ENCODE measurements around the gene C5orf63.

Gene C5orf63

GRCh38 chr5:127074466-127074865, 1.2 kb upstream of the C5orf63 start:
- Histone ChIP-seq H3K4me3 (ENCODE audit: low read length in 2 of 2) (no peak overlapping the region), H3K9me3 (ENCODE audit: control insufficient read depth in 2 of 2, low read length in 2 of 2) (no peaks in the 10 kb centered on the region), H3K36me3 (ENCODE audit: control insufficient read depth in 2 of 2, insufficient read depth in 2 of 2, low read length in 2 of 2) (no peaks in the 10 kb centered on the region), H3K4me1 (ENCODE audit: control insufficient read depth, insufficient read depth, low read length) (no peaks in the 10 kb centered on the region), H3K9ac (ENCODE audit: low read length in 2 of 2) (no peak overlapping the region), H3K27me3 (ENCODE audit: control insufficient read depth in 1 of 2, insufficient read depth in 2 of 2, low read length in 2 of 2) (no peaks in the 10 kb centered on the region), H3K27ac (ENCODE audit: low read length) (no peak overlapping the region)

- no peaks in the 10 kb centered on the region for H3K4me1 ChIP-seq (ENCODE audit: control insufficient read depth, insufficient read depth, low read length)
- no peak overlapping the region for H3K27ac ChIP-seq (ENCODE audit: low read length)
- no peak overlapping the region for H3K9ac ChIP-seq (ENCODE audit: low read length in 2 of 2)
- H3K27me3 ChIP-seq (ENCODE audit: control insufficient read depth in 1 of 2, insufficient read depth in 2 of 2, low read length in 2 of 2), result no peaks in the 10 kb centered on the region
- H3K36me3 ChIP-seq (ENCODE audit: control insufficient read depth in 2 of 2, insufficient read depth in 2 of 2, low read length in 2 of 2), result peaks cover 0 to 2% of the 10 kb centered on the region in 2 donors
- no peak overlapping the region for H3K4me3 ChIP-seq (ENCODE audit: low read length in 2 of 2)
- no peaks in the 10 kb centered on the region for H3K9me3 ChIP-seq (ENCODE audit: control insufficient read depth in 2 of 2, low read length in 2 of 2)
Measured at GRCh38 chr5:127070243-127070642, 3.1 kb downstream of the C5orf63 start.

GRCh38 chr5:127068493-127069214, 4.6 kb downstream of the C5orf63 start:
- Histone ChIP-seq H3K4me1 (ENCODE audit: control insufficient read depth, insufficient read depth, low read length) (no peaks in the 10 kb centered on the region), H3K27me3 (ENCODE audit: control insufficient read depth in 1 of 2, insufficient read depth in 2 of 2, low read length in 2 of 2) (no peaks in the 10 kb centered on the region), H3K9ac (ENCODE audit: low read length in 2 of 2) (no peak overlapping the region), H3K27ac (ENCODE audit: low read length) (no peak overlapping the region), H3K36me3 (ENCODE audit: control insufficient read depth in 2 of 2, insufficient read depth in 2 of 2, low read length in 2 of 2) (peaks cover 0 to 2% of the 10 kb centered on the region in 2 donors), H3K9me3 (ENCODE audit: control insufficient read depth in 2 of 2, low read length in 2 of 2) (no peaks in the 10 kb centered on the region), H3K4me3 (ENCODE audit: low read length in 2 of 2) (no peak overlapping the region)

- no peak overlapping the region for H3K27ac ChIP-seq (ENCODE audit: low read length)
- peaks cover 0 to 2% of the 10 kb centered on the region in 2 donors for H3K36me3 ChIP-seq (ENCODE audit: control insufficient read depth in 2 of 2, insufficient read depth in 2 of 2, low read length in 2 of 2)
- no peaks in the 10 kb centered on the region for H3K27me3 ChIP-seq (ENCODE audit: control insufficient read depth in 1 of 2, insufficient read depth in 2 of 2, low read length in 2 of 2)
- H3K4me3 ChIP-seq (ENCODE audit: low read length in 2 of 2), result no peak overlapping the region
- H3K9ac ChIP-seq (ENCODE audit: low read length in 2 of 2), result no peak overlapping the region
- no peaks in the 10 kb centered on the region for H3K4me1 ChIP-seq (ENCODE audit: control insufficient read depth, insufficient read depth, low read length)
- H3K9me3 ChIP-seq (ENCODE audit: control insufficient read depth in 2 of 2, low read length in 2 of 2), result no peaks in the 10 kb centered on the region
Measured at GRCh38 chr5:127066721-127067120, 6.6 kb downstream of the C5orf63 start.

GRCh38 chr5:127064253-127064840, 9.0 kb downstream of the C5orf63 start:
- Histone ChIP-seq H3K36me3 (ENCODE audit: control insufficient read depth in 2 of 2, insufficient read depth in 2 of 2, low read length in 2 of 2) (peaks cover 0 to 2% of the 10 kb centered on the region in 2 donors), H3K9me3 (ENCODE audit: control insufficient read depth in 2 of 2, low read length in 2 of 2) (no peaks in the 10 kb centered on the region), H3K9ac (ENCODE audit: low read length in 2 of 2) (no peak overlapping the region), H3K4me3 (ENCODE audit: low read length in 2 of 2) (no peak overlapping the region), H3K27ac (ENCODE audit: low read length) (no peak overlapping the region), H3K27me3 (ENCODE audit: control insufficient read depth in 1 of 2, insufficient read depth in 2 of 2, low read length in 2 of 2) (no peaks in the 10 kb centered on the region), H3K4me1 (ENCODE audit: control insufficient read depth, insufficient read depth, low read length) (no peaks in the 10 kb centered on the region)

GRCh38 chr5:127063257-127063913, 9.9 kb downstream of the C5orf63 start:
- H3K9ac ChIP-seq (ENCODE audit: low read length in 2 of 2), result no peak overlapping the region
- no peak overlapping the region for H3K27ac ChIP-seq (ENCODE audit: low read length)
- H3K36me3 ChIP-seq (ENCODE audit: control insufficient read depth in 2 of 2, insufficient read depth in 2 of 2, low read length in 2 of 2), result peaks cover 0 to 2% of the 10 kb centered on the region in 2 donors
- no peaks in the 10 kb centered on the region for H3K4me1 ChIP-seq (ENCODE audit: control insufficient read depth, insufficient read depth, low read length)
- H3K27me3 ChIP-seq (ENCODE audit: control insufficient read depth in 1 of 2, insufficient read depth in 2 of 2, low read length in 2 of 2), result no peaks in the 10 kb centered on the region
- no peak overlapping the region for H3K4me3 ChIP-seq (ENCODE audit: low read length in 2 of 2)
- H3K9me3 ChIP-seq (ENCODE audit: control insufficient read depth in 2 of 2, low read length in 2 of 2), result no peaks in the 10 kb centered on the region

- H3K4me1 ChIP-seq (ENCODE audit: control insufficient read depth, insufficient read depth, low read length), result no peaks in the 10 kb centered on the region
- H3K4me3 ChIP-seq (ENCODE audit: low read length in 2 of 2), result no peak overlapping the region
- no peak overlapping the region for H3K27ac ChIP-seq (ENCODE audit: low read length)
- H3K27me3 ChIP-seq (ENCODE audit: control insufficient read depth in 1 of 2, insufficient read depth in 2 of 2, low read length in 2 of 2), result no peaks in the 10 kb centered on the region
- H3K9ac ChIP-seq (ENCODE audit: low read length in 2 of 2), result no peak overlapping the region
- H3K9me3 ChIP-seq (ENCODE audit: control insufficient read depth in 2 of 2, low read length in 2 of 2), result no peaks in the 10 kb centered on the region
- peaks cover 0 to 4% of the 10 kb centered on the region in 2 donors for H3K36me3 ChIP-seq (ENCODE audit: control insufficient read depth in 2 of 2, insufficient read depth in 2 of 2, low read length in 2 of 2)
Measured at GRCh38 chr5:127061956-127062355, 11.3 kb downstream of the C5orf63 start.

- no peaks in the 10 kb centered on the region for H3K9me3 ChIP-seq (ENCODE audit: control insufficient read depth in 2 of 2, low read length in 2 of 2)
- peaks cover 0 to 4% of the 10 kb centered on the region in 2 donors for H3K36me3 ChIP-seq (ENCODE audit: control insufficient read depth in 2 of 2, insufficient read depth in 2 of 2, low read length in 2 of 2)
- no peaks in the 10 kb centered on the region for H3K27me3 ChIP-seq (ENCODE audit: control insufficient read depth in 1 of 2, insufficient read depth in 2 of 2, low read length in 2 of 2)
- H3K4me1 ChIP-seq (ENCODE audit: control insufficient read depth, insufficient read depth, low read length), result no peaks in the 10 kb centered on the region
- H3K4me3 ChIP-seq (ENCODE audit: low read length in 2 of 2), result no peak overlapping the region
- no peak overlapping the region for H3K27ac ChIP-seq (ENCODE audit: low read length)
- no peak overlapping the region for H3K9ac ChIP-seq (ENCODE audit: low read length in 2 of 2)
Measured at GRCh38 chr5:127061537-127061936, 11.8 kb downstream of the C5orf63 start.

- H3K9me3 ChIP-seq (ENCODE audit: control insufficient read depth in 2 of 2, low read length in 2 of 2), result no peaks in the 10 kb centered on the region
- no peak overlapping the region for H3K27ac ChIP-seq (ENCODE audit: low read length)
- no peak overlapping the region for H3K9ac ChIP-seq (ENCODE audit: low read length in 2 of 2)
- peaks cover 0 to 2% of the 10 kb centered on the region in 2 donors for H3K36me3 ChIP-seq (ENCODE audit: control insufficient read depth in 2 of 2, insufficient read depth in 2 of 2, low read length in 2 of 2)
- H3K27me3 ChIP-seq (ENCODE audit: control insufficient read depth in 1 of 2, insufficient read depth in 2 of 2, low read length in 2 of 2), result no peaks in the 10 kb centered on the region
- no peaks in the 10 kb centered on the region for H3K4me1 ChIP-seq (ENCODE audit: control insufficient read depth, insufficient read depth, low read length)
- no peak overlapping the region for H3K4me3 ChIP-seq (ENCODE audit: low read length in 2 of 2)
Measured at GRCh38 chr5:127060470-127060985, 12.8 kb downstream of the C5orf63 start.

GRCh38 chr5:127056896-127057295, 16.4 kb downstream of the C5orf63 start:
- no peak overlapping the region for H3K27ac ChIP-seq (ENCODE audit: low read length)
- no peaks in the 10 kb centered on the region for H3K27me3 ChIP-seq (ENCODE audit: control insufficient read depth in 1 of 2, insufficient read depth in 2 of 2, low read length in 2 of 2)
- H3K9ac ChIP-seq (ENCODE audit: low read length in 2 of 2), result no peak overlapping the region
- no peaks in the 10 kb centered on the region for H3K9me3 ChIP-seq (ENCODE audit: control insufficient read depth in 2 of 2, low read length in 2 of 2)
- H3K4me1 ChIP-seq (ENCODE audit: control insufficient read depth, insufficient read depth, low read length), result no peaks in the 10 kb centered on the region
- H3K4me3 ChIP-seq (ENCODE audit: low read length in 2 of 2), result no peak overlapping the region
- peaks cover 0 to 2% of the 10 kb centered on the region in 2 donors for H3K36me3 ChIP-seq (ENCODE audit: control insufficient read depth in 2 of 2, insufficient read depth in 2 of 2, low read length in 2 of 2)

Measured in stomach smooth muscle (tissue), 2 donors.